GM19397 (cell line): ENCODE results near the gene GSK3B.

Source experiments
- ATAC-seq: cut with Tn5 transposase; IDR thresholded peaks from one replicate; pipeline ENCODE4 v1.9.1; 2021; ENCODE audit warnings: mild to moderate bottlenecking, moderate library complexity; ENCODE audit not compliant: unreplicated experiment

The GSK3B gene

GRCh38 chr3:119786409-119786808 is 307.8 kb downstream of the GSK3B start:
- ATAC-seq = no peak

- ATAC-seq = no peak
Observed at GRCh38 chr3:119783883-119784282, 310.4 kb downstream of the GSK3B start.

- ATAC-seq = no peak
Observed at GRCh38 chr3:119783255-119783654, 311.0 kb downstream of the GSK3B start.

- no peak for ATAC-seq
Observed at GRCh38 chr3:119782460-119782859, 311.8 kb downstream of the GSK3B start.

- ATAC-seq = no peak
Observed at GRCh38 chr3:119781330-119782198, 312.7 kb downstream of the GSK3B start, which contains the start of gene NR1I2. TSS of gene NR1I2 (plus strand) at chr3:119782101.

GRCh38 chr3:119779731-119780383 is 314.4 kb downstream of the GSK3B start:
- peak; percentile 69 for ATAC-seq

GRCh38 chr3:119778811-119779210 is 315.4 kb downstream of the GSK3B start:
- ATAC-seq = no peak

- ATAC-seq = no peak
Observed at GRCh38 chr3:119778176-119778575, 316.1 kb downstream of the GSK3B start.

GRCh38 chr3:119776304-119776703 is 317.9 kb downstream of the GSK3B start:
- ATAC-seq = no peak

GRCh38 chr3:119774444-119774843 is 319.8 kb downstream of the GSK3B start:
- no peak for ATAC-seq
